K562 (cell line): ENCODE results near the gene DPH7.

ENCODE experiments used
- MIER1 ChIP-seq: fragments of 450-650 bp; IDR thresholded peaks from 2 replicates; pipeline ENCODE4 v1.6.1; 2016; ENCODE audit warnings: antibody characterized with exemption, mild to moderate bottlenecking, low read depth
- POLR2AphosphoS5 ChIP-seq: IDR thresholded peaks from 2 replicates; pipeline ENCODE4 v1.6.1; 2011; ENCODE audit warnings: mild to moderate bottlenecking, low read depth, low read length, moderate library complexity; ENCODE audit not compliant: control insufficient read depth, insufficient read depth
- USF1 ChIP-seq: sonication (generic); formaldehyde crosslinking; IDR thresholded peaks from 2 replicates; pipeline ENCODE4 v1.9.0; 2022; ENCODE audit warnings: mild to moderate bottlenecking, missing genetic modification reagents
- ZNF707 ChIP-seq: fragments of 250-450 bp; sonication (Bioruptor Pico); conservative IDR thresholded peaks from 2 replicates; pipeline ENCODE4 v1.8.0; 2022; ENCODE audit warnings: inconsistent platforms, mild to moderate bottlenecking, moderate library complexity

GRCh38 chr9:137575364-137575715 lies 3.4 kb downstream of the DPH7 start:
- TF ChIP-seq USF1 (CRISPR knock-in tag) (no peak), POLR2AphosphoS5 (no peak), MIER1 (no peak), ZNF707 (CRISPR knock-in tag) (no peak)
